ENCODE results near the gene TMEM203.

DNA sequence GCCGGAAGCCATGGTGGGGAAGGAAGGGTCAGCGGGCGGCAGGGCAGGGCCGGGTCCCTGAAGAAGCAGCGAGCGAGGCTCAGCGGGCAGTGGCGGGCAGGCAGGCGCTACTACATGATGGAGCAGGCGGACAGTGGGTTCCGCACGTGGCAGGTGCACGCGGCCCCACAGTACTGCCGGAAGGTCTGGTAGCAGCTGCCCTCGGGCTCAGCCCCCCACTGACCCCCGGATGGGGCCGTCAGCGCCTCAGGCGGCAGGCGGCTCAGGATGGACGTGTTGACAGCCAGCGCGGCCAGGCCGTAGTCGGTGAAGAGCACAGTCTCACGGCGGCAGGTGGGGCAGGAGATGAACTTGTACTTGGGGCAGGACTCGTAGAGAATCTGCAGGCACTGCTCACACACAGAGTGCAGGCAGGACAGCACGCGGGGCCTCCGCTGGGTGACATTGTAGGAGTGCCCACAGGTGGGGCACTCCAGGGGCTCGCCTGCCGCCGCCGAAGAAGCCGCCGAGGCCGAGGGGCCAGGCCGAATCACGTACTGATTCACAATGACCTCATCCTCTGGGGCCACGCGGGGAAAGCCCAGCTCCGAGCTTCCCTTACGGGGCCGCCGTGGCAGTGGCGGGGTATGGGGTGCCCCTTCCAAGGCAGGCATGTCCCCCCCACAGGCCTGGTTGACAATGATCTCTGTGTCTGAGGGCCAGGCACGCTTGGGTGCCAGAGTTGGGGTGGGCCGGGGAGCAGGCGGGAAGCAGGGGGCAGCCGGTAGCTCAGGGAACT, 15.1 kb upstream of the TMEM203 start:
- TF ChIP-seq CTCF (IDR thresholded peaks at IDR 0.05; ENCODE audit: low read depth, low read length): no peak
- TF ChIP-seq POLR2A (IDR thresholded peaks at IDR 0.05; ENCODE audit: extremely low read depth, insufficient read length): no peak
- TF ChIP-seq, protein P1, sequence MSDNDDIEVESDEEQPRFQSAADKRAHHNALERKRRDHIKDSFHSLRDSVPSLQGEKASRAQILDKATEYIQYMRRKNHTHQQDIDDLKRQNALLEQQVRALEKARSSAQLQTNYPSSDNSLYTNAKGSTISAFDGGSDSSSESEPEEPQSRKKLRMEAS (IDR thresholded peaks at IDR 0.05; ENCODE audit: low read depth, low read length): no peak
- TF ChIP-seq MYC (IDR thresholded peaks at IDR 0.05; ENCODE audit: low read depth, low read length): no peak
